BJ (cell line): Measurements from ENCODE around the gene RUSC2. TPM values are rescaled to one million over a fixed set of nuclear protein-coding genes. Genes with fewer than 3 reads are reported as not detected.
A peak's percentile ranks its signal among the peaks of the same experiment; 100 is the strongest.

Experiments
- CTCF ChIA-PET: fragments of 350-600 bp; formaldehyde crosslinking; extraction: SDS; loops from one replicate; lab custom pipeline; 2021; ENCODE audit warnings: antibody characterized with exemption, inconsistent platforms; lab: Yijun Ruan, JAX
- POLR2A ChIA-PET: fragments of 300-600 bp; sonication (Branson Sonifier 250); formaldehyde crosslinking; extraction: SDS; loops from one replicate; lab custom pipeline; 2021; ENCODE audit warnings: antibody characterized with exemption; lab: Charles Lee
- DNase-seq: peaks from one replicate; pipeline ENCODE4 v3.0.0-alpha.2; 2011; ENCODE audit warnings: low read depth
- H3K27me3 ChIP-seq: 2 replicates; pipeline ENCODE4 v1.6.0; 2011; ENCODE audit warnings: low read length; ENCODE audit not compliant: control insufficient read depth, insufficient read depth
- H3K36me3 ChIP-seq: 2 replicates; pipeline ENCODE4 v1.5.1; 2011; ENCODE audit warnings: low read length; ENCODE audit not compliant: control insufficient read depth, insufficient read depth
- H3K4me3 ChIP-seq: 2 replicates; pipeline ENCODE4 v1.5.1; 2011; ENCODE audit warnings: low read depth, mild to moderate bottlenecking, control low read depth, low read length
- CTCF ChIP-seq: IDR thresholded peaks from 2 replicates; pipeline ENCODE4 v1.5.1; 2011; ENCODE audit warnings: low read depth, mild to moderate bottlenecking, control low read depth, inconsistent platforms, low read length, moderate library complexity; ENCODE audit not compliant: insufficient read depth
- polyA plus RNA-seq: library from polyadenylated mRNA; depleted of rRNA; stranded (reverse); fragments of >200 nt; gene quantifications from 2 replicates; pipeline ENCODE4 v1.2.3, GENCODE V29; 2011

RUSC2 gene
- polyA plus RNA-seq, 1 experiment, result 43.3 TPM

GRCh38 chr9:35501946-35502345, 12.0 kb downstream of the RUSC2 start:
- DNase-seq, result no peak
- Histone ChIP-seq H3K4me3 (no peak overlapping the region), H3K27me3 (no peaks in the 10 kb centered on the region), H3K36me3 (no peaks in the 10 kb centered on the region)
- ChIA-PET CTCF (interaction anchor here (1.4 kb wide), 1 partner anchor 16 kb away, joined by 4 read pairs; no protein-coding TSS in a partner anchor), POLR2A (no interaction called here)
- TF ChIP-seq CTCF, result no peak

GRCh38 chr9:35506359-35506758, 16.4 kb downstream of the RUSC2 start:
- no peaks in the 10 kb centered on the region for H3K27me3 ChIP-seq
- no peak for TF ChIP-seq CTCF
- H3K36me3 ChIP-seq, result no peaks in the 10 kb centered on the region
- ChIA-PET CTCF (interaction anchor here (0.6 to 2.1 kb wide), 5 partner anchors 11 to 140 kb away, joined by 3 to 16 read pairs (median 4); partner anchors contain the start of gene RUSC2), POLR2A (no interaction called here)
- no peak for DNase-seq
- no peak overlapping the region for H3K4me3 ChIP-seq

DNA sequence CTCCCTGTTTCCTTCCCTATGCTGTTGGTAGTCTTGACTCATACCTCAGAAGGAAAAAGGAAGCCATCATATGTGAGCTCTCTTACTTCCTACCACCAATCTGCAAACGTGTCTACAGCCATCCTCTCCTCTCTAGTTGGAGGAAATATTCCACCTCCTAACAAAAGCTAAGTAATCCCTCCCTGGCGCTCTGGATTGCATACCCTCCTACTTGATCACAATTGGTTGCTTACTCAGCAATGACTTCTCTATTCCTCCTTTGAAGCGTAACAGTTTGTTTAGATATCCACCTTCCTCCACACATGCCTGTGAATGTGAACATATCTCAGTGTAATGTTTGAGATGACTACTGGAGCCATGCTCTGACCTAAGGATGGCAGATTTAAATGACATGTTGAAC, 18.2 kb downstream of the RUSC2 start:
- Histone ChIP-seq H3K36me3 (no peaks in the 10 kb centered on the region), H3K4me3 (no peak overlapping the region), H3K27me3 (no peaks in the 10 kb centered on the region)
- CTCF ChIA-PET, result interaction anchor here (0.7 to 1.3 kb wide), 2 partner anchors 10 to 46 kb away, joined by 3 read pairs; no protein-coding TSS in a partner anchor
- POLR2A ChIA-PET, result no interaction called here
- DNase-seq, result no peak
- no peak for TF ChIP-seq CTCF

- ChIA-PET CTCF (interaction anchor here (0.7 to 3.8 kb wide), 8 partner anchors 8 to 44 kb away, joined by 3 to 15 read pairs (median 4); no protein-coding TSS in a partner anchor), POLR2A (no interaction called here)
- no peak for DNase-seq
- H3K27me3 ChIP-seq, result no peaks in the 10 kb centered on the region
- no peak overlapping the region for H3K4me3 ChIP-seq
- TF ChIP-seq CTCF, result no peak
- H3K36me3 ChIP-seq, result no peaks in the 10 kb centered on the region
Measured at GRCh38 chr9:35510383-35510753, 20.5 kb downstream of the RUSC2 start.

- Histone ChIP-seq H3K4me3 (no peak overlapping the region), H3K36me3 (no peaks in the 10 kb centered on the region), H3K27me3 (no peaks in the 10 kb centered on the region)
- ChIA-PET POLR2A (interaction anchor here (1.0 kb wide), 1 partner anchor 8 kb away, joined by 4 read pairs; no protein-coding TSS in a partner anchor), CTCF (interaction anchor here (0.7 to 3.8 kb wide), 8 partner anchors 10 to 43 kb away, joined by 3 to 15 read pairs (median 4); no protein-coding TSS in a partner anchor)
- DNase-seq, result peak; percentile 99
- TF ChIP-seq CTCF, result peak; percentile 41
Measured at GRCh38 chr9:35510754-35511428, 21.0 kb downstream of the RUSC2 start.
